GM18502 (cell line): ENCODE data around the gene AIG1.
"Not testable (repeated sequence)": the region's sequence is repeated elsewhere in the genome, so short reads cannot be mapped to it uniquely, and the experiment has no call there.

Source experiments
- ATAC-seq: cut with Tn5 transposase; IDR thresholded peaks from one replicate; pipeline ENCODE4 v1.9.1; 2021; ENCODE audit warnings: mild to moderate bottlenecking; ENCODE audit not compliant: unreplicated experiment, poor library complexity

The AIG1 gene

GRCh38 chr6:143055213-143055612 lies 5.5 kb upstream of the AIG1 start:
- ATAC-seq, result no peak

- ATAC-seq, result no peak
Observed at GRCh38 chr6:143055891-143056290, 4.8 kb upstream of the AIG1 start.

GRCh38 chr6:143058987-143059386 lies 1.7 kb upstream of the AIG1 start:
- ATAC-seq, result no peak

GRCh38 chr6:143059663-143060353 lies 881 bp upstream of the AIG1 start:
- ATAC-seq, result no peak

GRCh38 chr6:143060354-143060805 lies 309 bp upstream of the AIG1 start:
- peak; percentile 75 for ATAC-seq

- no peak for ATAC-seq
Observed at GRCh38 chr6:143061597-143062385, 1.1 kb downstream of the AIG1 start.

- no peak for ATAC-seq
Observed at GRCh38 chr6:143062551-143062950, 1.9 kb downstream of the AIG1 start.

- no peak for ATAC-seq
Observed at GRCh38 chr6:143063631-143064030, 2.9 kb downstream of the AIG1 start.

- no peak for ATAC-seq
Observed at GRCh38 chr6:143064271-143064670, 3.6 kb downstream of the AIG1 start.

GRCh38 chr6:143064951-143065683 lies 4.4 kb downstream of the AIG1 start:
- no peak for ATAC-seq

GRCh38 chr6:143068001-143068400 lies 7.3 kb downstream of the AIG1 start:
- ATAC-seq, result no peak

- no peak for ATAC-seq
Observed at GRCh38 chr6:143074101-143074500, 13.4 kb downstream of the AIG1 start.

GRCh38 chr6:143074670-143075318 lies 14.1 kb downstream of the AIG1 start:
- ATAC-seq, result no peak

GRCh38 chr6:143078468-143079324 lies 18.0 kb downstream of the AIG1 start:
- no peak for ATAC-seq

GRCh38 chr6:143079325-143079640 lies 18.6 kb downstream of the AIG1 start:
- no peak for ATAC-seq

GRCh38 chr6:143082274-143082673 lies 21.6 kb downstream of the AIG1 start:
- not testable (repeated sequence) for ATAC-seq

GRCh38 chr6:143084019-143084418 lies 23.3 kb downstream of the AIG1 start:
- not testable (repeated sequence) for ATAC-seq

- not testable (repeated sequence) for ATAC-seq
Observed at GRCh38 chr6:143087335-143087734, 26.6 kb downstream of the AIG1 start.

GRCh38 chr6:143087856-143088255 lies 27.2 kb downstream of the AIG1 start:
- no peak for ATAC-seq
